ENCODE measurements around the gene WNK2.
"Not testable (repeated sequence)": the region's sequence is repeated elsewhere in the genome, so short reads cannot be mapped to it uniquely, and the experiment has no call there.

The WNK2 gene

GRCh38 chr9:93244101-93244500, 60.2 kb downstream of the WNK2 start:
- DNase-seq, result no peak

DNA sequence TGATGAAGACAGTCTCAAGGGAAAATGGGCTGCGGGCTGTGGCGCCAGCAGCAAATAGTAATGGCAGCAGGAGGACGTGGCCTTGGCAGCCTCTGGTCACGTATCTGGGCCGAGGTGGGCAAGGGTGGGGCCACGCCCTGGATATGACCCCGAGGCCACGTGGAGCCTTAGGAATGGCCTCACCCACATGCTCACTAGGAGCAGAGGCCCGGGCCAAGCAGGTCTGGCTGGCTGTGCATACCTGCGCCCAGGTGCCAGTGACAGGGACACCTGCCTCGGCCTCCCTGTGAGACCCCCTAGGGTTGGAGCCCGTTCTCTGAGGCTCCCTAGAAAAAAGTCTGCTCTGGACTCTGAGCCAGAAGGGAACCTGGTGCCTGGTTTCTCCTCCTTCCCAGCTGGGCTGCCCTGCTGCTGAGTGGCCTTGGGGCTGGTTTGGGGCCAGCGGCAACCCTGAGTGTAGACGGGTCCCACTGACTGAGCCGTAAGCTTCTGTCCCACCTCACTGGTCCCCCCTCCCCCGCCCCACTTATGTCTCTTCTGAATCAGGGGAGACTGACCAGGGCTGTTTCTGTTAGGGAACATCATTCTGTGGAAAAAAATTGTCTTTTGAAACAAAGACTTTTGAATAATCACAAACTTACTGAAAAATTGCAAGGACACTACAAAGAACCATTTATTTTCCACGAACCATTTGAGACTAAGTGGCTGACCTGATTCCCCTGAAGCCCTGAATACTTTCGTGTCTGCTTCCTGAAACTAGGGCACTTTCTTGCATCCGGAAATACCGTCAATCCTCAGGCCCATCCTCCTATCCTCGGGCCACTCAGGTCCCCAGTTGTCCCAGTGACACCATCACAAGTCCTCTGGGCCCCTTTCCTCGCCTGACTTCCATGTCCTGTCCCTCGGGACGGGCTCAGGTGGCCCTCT, 60.8 kb downstream of the WNK2 start:
- no peak for DNase-seq

GRCh38 chr9:93245437-93245970, 61.6 kb downstream of the WNK2 start:
- DNase-seq, result no peak

DNA sequence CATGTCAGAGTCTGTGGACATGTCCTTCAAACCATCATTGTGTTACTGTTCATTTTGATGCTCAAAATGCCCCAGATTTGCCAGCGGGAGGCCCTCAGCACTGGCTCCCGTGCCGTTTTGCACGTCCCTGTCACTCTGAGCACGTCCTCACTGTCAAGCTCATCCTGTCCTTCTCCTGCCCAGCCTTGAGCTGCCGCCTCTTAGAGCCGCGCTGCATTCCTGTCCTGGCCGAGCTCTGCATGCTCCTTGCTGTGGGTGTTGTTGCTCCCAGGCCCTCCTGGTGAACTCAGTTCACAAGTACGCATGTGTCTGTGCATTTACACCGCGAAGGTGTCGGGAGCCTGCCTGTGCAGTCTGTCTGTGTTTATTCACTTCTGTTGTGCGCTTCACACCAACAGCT, 62.2 kb downstream of the WNK2 start:
- DNase-seq, result no peak

DNA sequence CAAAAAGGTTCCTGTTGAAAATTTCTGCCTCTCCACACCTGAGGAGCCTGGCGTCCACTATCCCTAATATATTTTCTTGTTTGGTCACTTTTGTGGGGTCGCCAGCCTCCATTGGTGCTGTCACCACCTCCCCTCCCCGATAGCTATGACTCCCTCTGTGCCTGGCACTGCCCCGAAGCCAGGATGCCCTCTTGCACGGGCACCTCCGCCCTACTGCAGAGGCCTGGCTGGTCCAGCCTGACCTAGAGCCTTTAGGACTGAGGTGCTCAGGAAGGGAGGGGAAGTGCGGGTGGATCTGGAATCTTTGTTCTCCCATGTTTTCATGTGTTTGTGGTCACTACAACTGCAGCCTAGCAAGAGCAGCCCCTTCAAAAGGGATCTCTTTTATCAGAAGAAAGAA, 62.6 kb downstream of the WNK2 start:
- no peak for DNase-seq

DNA sequence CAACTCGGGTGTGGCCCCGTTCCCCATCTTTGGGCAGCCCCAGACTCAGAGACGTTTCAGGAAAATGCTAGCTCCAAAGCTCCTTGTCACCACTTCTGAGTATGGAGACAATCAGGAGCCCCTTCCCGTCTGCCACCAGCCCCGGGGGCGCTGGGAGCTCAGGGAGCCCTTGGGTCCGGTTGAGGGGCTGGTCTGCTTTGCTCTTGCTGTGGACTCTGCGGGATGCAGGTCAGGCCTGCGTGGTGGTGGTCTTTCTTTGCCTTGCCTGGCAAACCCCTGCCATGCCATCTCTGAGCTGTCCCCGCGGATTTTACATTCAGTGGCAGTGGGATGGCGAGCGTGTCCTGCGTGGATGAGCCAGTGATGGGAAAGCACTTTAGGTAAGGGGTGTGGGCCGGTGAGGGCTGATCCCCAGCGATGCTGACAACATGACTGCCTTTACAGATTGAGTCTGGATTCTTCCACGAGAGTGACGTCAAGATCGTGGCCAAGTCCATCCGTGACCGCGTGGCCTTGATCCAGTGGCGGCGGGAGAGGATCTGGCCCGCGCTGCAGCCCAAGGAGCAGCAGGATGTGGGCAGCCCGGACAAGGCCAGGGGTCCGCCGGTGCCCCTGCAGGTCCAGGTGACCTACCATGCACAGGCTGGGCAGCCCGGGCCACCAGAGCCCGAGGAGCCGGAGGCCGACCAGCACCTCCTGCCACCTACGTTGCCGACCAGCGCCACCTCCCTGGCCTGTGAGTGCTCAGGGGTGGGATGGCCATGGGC, 63.3 kb downstream of the WNK2 start:
- no peak for DNase-seq

DNA sequence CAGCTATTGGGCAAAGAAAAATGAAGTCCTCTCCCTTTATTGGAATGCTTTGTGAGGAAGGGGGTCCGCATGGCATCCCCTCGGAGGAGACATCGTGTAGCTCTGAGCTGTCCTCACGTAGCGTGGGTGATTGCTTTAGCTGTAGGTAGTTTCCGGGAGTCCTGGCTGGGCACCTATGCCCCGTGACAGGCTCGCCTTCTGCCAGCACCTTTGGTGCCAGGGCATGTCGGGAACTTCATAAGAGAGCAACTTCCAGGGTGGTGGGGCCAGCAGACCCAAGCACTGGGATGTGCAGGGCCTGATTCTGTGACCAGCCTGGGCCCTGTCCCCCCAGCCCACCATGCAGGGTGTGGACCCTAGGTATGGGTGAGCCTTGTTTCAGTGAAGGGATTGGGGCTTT, 64.0 kb downstream of the WNK2 start:
- DNase-seq, result no peak

- no peak for DNase-seq
These were observed 64.6 kb downstream of the WNK2 start for GRCh38 chr9:93248386-93249040.

DNA sequence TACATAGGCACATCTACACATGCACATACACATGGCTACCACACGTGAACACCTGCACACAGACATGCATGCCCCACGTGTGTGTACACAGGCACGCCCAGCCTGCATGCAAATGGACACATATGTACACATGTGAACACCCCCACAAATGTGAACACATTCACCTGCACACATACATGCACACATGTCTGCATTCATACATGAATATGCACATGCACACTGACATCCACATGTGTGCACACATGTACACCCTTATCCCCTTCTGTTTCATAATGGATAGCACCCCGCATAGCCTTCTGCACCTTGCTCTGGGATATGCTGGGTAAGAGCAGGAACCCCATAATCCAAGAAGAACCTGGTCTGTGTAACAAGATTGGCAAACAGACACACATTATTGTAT, 66.2 kb downstream of the WNK2 start:
- DNase-seq, result no peak

GRCh38 chr9:93251309-93251708, 67.4 kb downstream of the WNK2 start:
- DNase-seq, result not testable (repeated sequence)

- DNase-seq, result no peak
These were observed 68.3 kb downstream of the WNK2 start for GRCh38 chr9:93252116-93252780.

DNA sequence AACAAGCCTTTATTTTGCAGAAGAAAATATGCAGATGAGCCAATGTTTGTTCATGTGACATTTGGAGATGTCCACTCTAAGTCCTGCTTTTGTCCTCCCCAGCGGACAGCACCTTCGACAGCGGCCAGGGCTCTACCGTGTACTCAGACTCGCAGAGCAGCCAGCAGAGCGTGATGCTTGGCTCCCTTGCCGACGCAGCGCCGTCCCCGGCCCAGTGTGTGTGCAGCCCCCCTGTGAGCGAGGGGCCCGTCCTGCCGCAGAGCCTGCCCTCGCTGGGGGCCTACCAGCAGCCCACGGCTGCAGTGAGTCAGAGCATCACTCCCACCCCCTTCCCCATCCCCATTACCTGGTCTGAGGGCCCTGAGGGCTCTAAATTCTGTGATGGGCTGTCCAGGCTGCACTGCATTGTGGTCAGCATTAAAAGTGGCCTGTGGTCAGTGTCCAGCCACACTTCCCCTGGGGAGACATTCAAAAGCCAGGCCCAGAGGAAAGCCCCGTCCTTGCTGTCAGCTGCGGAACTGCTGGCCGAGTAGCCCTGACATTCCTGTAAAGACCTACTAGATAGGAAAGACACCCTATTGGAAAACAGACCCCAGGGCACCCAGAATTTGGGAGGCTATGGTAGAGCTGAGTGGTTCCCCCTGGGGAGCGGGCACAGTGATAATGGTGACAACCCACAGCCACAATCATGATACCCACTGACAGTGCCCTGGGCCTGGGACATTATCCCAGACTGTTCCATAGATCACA, 69.0 kb downstream of the WNK2 start:
- no peak for DNase-seq

GRCh38 chr9:93253633-93254032, 69.7 kb downstream of the WNK2 start:
- DNase-seq, result no peak

DNA sequence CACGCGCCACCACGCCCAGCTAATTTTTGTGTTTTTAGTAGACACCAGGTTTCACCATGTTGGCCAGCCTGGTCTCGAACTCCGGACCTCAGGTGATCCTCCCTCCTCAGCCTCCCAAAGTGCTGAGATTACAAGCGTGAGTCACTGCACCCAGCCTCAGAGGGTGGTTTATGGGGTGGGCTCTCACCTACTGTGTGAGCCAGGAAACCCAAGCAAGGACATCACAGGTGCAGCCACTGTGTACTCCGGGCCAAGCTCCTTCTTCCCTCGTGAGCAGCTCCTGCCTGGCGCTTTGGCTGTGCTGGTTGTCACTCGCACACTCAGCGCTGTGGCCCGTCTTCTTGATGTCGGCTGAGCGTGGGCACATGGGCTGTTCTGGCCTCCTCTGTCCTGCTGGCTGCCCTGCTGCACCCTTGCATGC, 70.1 kb downstream of the WNK2 start:
- DNase-seq, result no peak

- DNase-seq, result no peak
These were observed 71.0 kb downstream of the WNK2 start for GRCh38 chr9:93254806-93255493.

GRCh38 chr9:93255494-93255867, 71.5 kb downstream of the WNK2 start:
- no peak for DNase-seq

GRCh38 chr9:93255994-93256877, 72.3 kb downstream of the WNK2 start:
- DNase-seq, result no peak

DNA sequence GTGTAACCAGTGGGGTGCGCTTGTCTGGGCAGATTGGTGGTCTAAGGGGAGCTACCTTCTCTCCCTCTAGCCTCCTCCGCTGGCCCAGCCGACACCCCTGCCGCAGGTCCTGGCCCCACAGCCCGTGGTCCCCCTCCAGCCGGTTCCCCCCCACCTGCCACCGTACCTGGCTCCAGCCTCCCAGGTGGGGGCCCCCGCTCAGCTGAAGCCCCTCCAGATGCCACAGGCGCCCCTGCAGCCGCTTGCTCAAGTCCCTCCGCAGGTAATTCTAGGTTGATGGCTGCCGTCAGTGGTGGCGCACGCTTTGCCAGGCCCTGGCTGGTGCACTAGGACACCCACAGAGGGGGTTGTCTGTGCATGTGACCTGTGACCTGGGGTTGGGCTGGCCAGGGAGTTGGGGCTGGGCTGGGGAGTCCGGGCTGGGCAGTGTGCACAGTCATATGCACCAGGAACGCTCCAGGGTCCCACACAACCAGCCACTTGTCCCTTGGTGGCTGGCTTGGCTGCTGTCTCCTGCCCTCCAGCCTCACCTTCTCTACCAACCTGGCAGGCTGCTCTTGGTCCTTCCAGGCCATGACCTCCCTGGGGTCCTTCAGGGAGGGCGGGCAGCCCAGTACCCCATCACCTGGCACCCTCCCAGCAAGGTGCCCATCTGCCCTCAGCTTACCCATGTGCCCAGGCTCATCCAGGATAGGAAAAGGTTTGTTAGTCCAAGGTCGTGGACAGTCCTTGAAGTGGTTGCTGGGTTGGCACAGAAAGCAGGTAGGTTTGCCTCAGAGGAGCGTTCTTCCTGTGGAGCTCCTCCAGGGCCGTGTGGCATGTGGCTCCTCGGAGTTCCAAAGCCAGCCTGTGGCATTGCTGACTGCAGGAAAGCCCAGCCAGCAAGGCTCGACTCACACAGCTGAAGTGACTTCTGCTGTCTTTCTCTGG, 73.2 kb downstream of the WNK2 start:
- no peak for DNase-seq

DNA sequence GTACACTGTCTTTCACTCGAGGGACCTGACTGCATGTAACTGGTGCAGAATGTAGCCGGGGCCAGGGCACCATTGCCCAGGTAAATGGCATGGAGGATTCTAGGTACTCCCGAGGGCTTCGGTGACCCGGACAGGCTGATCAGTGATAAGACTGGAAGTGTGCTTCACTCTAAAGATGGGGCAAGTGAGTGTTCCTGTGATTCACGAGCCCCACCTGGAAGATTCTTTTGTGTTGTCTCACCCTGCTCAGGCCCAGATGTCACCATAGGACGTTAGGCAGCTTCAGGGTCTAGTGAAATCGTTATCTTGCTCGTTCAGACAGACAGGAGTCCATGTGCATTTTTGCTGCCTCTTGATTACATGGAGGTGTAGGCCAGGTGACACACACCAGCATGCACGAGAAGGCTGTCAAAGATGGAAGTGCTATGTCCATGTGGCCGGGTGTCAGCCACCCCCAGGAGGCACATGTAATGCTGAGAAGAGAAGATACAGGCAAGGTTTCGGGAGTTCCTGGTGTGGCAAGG, 73.9 kb downstream of the WNK2 start:
- no peak for DNase-seq

Measured in HCEC 1CT (cell line).